ENCODE measurements around the gene LIMS2.

LIMS2 gene

GRCh38 chr2:127651971-127652550, 23.3 kb downstream of the LIMS2 start (continued):
- TF ChIP-seq RARB (CRISPR knock-in tag; IDR thresholded peaks at IDR 0.05), result no peak
- TF ChIP-seq ZNF70 (CRISPR knock-in tag; IDR thresholded peaks at IDR 0.05), result no peak
- TF ChIP-seq ISL1 (CRISPR knock-in tag; IDR thresholded peaks at IDR 0.05), result no peak
- TF ChIP-seq ZNF565 (CRISPR knock-in tag; conservative IDR thresholded peaks at IDR 0.05; ENCODE audit: low read depth), result 0 out of 2 replicates have a peak, but pooled peaks have one; percentile 33
- TF ChIP-seq ZFP3 (CRISPR knock-in tag; IDR thresholded peaks at IDR 0.05), result peak; percentile 17; the same call in 1 of the 2 replicates
- no peak for TF ChIP-seq BACH2 (CRISPR knock-in tag; IDR thresholded peaks at IDR 0.05; ENCODE audit: borderline replicate concordance)
- peak; percentile 13; the same call in 1 of the 2 replicates for TF ChIP-seq SNAI2 (CRISPR knock-in tag; IDR thresholded peaks at IDR 0.05)

DNA sequence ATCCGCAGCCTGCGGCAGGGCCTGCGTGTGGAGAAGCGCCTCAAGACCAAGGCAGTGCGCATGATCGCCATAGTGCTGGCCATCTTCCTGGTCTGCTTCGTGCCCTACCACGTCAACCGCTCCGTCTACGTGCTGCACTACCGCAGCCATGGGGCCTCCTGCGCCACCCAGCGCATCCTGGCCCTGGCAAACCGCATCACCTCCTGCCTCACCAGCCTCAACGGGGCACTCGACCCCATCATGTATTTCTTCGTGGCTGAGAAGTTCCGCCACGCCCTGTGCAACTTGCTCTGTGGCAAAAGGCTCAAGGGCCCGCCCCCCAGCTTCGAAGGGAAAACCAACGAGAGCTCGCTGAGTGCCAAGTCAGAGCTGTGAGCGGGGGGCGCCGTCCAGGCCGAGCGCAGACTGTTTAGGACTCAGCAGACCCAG, 23.9 kb downstream of the LIMS2 start:
- no peak for ATAC-seq
- TF ChIP-seq CSDC2 (CRISPR knock-in tag; IDR thresholded peaks at IDR 0.05) (no peak), ZFP30 (CRISPR knock-in tag; IDR thresholded peaks at IDR 0.05) (no peak), GLIS3 (CRISPR knock-in tag; IDR thresholded peaks at IDR 0.05) (no peak), SNAI2 (CRISPR knock-in tag; IDR thresholded peaks at IDR 0.05) (no peak), RARB (CRISPR knock-in tag; IDR thresholded peaks at IDR 0.05) (no peak), ZNF70 (CRISPR knock-in tag; IDR thresholded peaks at IDR 0.05) (no peak), TOX (CRISPR knock-in tag; IDR thresholded peaks at IDR 0.05; ENCODE audit: borderline replicate concordance) (no peak), PPARA (CRISPR knock-in tag; IDR thresholded peaks at IDR 0.05; ENCODE audit: borderline replicate concordance) (no peak), ARNTL (CRISPR knock-in tag; IDR thresholded peaks at IDR 0.05; ENCODE audit: borderline replicate concordance, low read depth) (no peak), ZFP3 (CRISPR knock-in tag; IDR thresholded peaks at IDR 0.05) (no peak), ISL1 (CRISPR knock-in tag; IDR thresholded peaks at IDR 0.05) (no peak), PATZ1 (CRISPR knock-in tag; IDR thresholded peaks at IDR 0.05; ENCODE audit: borderline replicate concordance) (no peak)
- TF ChIP-seq, protein P1, sequence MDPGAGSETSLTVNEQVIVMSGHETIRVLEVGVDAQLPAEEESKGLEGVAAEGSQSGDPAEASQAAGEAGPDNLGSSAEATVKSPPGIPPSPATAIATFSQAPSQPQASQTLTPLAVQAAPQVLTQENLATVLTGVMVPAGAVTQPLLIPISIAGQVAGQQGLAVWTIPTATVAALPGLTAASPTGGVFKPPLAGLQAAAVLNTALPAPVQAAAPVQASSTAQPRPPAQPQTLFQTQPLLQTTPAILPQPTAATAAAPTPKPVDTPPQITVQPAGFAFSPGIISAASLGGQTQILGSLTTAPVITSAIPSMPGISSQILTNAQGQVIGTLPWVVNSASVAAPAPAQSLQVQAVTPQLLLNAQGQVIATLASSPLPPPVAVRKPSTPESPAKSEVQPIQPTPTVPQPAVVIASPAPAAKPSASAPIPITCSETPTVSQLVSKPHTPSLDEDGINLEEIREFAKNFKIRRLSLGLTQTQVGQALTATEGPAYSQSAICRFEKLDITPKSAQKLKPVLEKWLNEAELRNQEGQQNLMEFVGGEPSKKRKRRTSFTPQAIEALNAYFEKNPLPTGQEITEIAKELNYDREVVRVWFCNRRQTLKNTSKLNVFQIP (CRISPR knock-in tag; IDR thresholded peaks at IDR 0.05; ENCODE audit: borderline replicate concordance, low read depth), result no peak
- TF ChIP-seq, protein P2, sequence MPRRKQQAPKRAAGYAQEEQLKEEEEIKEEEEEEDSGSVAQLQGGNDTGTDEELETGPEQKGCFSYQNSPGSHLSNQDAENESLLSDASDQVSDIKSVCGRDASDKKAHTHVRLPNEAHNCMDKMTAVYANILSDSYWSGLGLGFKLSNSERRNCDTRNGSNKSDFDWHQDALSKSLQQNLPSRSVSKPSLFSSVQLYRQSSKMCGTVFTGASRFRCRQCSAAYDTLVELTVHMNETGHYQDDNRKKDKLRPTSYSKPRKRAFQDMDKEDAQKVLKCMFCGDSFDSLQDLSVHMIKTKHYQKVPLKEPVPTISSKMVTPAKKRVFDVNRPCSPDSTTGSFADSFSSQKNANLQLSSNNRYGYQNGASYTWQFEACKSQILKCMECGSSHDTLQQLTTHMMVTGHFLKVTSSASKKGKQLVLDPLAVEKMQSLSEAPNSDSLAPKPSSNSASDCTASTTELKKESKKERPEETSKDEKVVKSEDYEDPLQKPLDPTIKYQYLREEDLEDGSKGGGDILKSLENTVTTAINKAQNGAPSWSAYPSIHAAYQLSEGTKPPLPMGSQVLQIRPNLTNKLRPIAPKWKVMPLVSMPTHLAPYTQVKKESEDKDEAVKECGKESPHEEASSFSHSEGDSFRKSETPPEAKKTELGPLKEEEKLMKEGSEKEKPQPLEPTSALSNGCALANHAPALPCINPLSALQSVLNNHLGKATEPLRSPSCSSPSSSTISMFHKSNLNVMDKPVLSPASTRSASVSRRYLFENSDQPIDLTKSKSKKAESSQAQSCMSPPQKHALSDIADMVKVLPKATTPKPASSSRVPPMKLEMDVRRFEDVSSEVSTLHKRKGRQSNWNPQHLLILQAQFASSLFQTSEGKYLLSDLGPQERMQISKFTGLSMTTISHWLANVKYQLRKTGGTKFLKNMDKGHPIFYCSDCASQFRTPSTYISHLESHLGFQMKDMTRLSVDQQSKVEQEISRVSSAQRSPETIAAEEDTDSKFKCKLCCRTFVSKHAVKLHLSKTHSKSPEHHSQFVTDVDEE (CRISPR knock-in tag; IDR thresholded peaks at IDR 0.05), result no peak

DNA sequence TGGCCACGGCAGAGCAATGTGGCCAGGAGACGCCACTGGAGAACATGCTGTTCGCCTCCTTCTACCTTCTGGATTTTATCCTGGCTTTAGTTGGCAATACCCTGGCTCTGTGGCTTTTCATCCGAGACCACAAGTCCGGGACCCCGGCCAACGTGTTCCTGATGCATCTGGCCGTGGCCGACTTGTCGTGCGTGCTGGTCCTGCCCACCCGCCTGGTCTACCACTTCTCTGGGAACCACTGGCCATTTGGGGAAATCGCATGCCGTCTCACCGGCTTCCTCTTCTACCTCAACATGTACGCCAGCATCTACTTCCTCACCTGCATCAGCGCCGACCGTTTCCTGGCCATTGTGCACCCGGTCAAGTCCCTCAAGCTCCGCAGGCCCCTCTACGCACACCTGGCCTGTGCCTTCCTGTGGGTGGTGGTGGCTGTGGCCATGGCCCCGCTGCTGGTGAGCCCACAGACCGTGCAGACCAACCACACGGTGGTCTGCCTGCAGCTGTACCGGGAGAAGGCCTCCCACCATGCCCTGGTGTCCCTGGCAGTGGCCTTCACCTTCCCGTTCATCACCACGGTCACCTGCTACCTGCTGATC, 24.4 kb downstream of the LIMS2 start:
- ATAC-seq, result no peak
- TF ChIP-seq OSR1 (CRISPR knock-in tag; IDR thresholded peaks at IDR 0.05), result no peak
- TF ChIP-seq, protein P3, sequence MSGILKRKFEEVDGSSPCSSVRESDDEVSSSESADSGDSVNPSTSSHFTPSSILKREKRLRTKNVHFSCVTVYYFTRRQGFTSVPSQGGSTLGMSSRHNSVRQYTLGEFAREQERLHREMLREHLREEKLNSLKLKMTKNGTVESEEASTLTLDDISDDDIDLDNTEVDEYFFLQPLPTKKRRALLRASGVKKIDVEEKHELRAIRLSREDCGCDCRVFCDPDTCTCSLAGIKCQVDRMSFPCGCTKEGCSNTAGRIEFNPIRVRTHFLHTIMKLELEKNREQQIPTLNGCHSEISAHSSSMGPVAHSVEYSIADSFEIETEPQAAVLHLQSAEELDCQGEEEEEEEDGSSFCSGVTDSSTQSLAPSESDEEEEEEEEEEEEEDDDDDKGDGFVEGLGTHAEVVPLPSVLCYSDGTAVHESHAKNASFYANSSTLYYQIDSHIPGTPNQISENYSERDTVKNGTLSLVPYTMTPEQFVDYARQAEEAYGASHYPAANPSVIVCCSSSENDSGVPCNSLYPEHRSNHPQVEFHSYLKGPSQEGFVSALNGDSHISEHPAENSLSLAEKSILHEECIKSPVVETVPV (CRISPR knock-in tag; IDR thresholded peaks at IDR 0.05), result no peak
- TF ChIP-seq, protein P1 (CRISPR knock-in tag; IDR thresholded peaks at IDR 0.05; ENCODE audit: borderline replicate concordance, low read depth), result no peak
- TF ChIP-seq ESRRG (CRISPR knock-in tag; IDR thresholded peaks at IDR 0.05), result no peak
